Neural progenitor cell (in vitro differentiated cells): ENCODE results near the gene WDR43.

ENCODE experiments used
- CTCF ChIP-seq: fragments of 200-600 bp; sonication (generic); IDR thresholded peaks from 2 replicates; pipeline ENCODE4 v1.5.1; 2017; ENCODE audit warnings: antibody characterized with exemption, mild to moderate bottlenecking
- EZH2 ChIP-seq: fragments of 200-600 bp; sonication (generic); IDR thresholded peaks from 2 replicates; pipeline ENCODE4 v1.6.1; 2017; ENCODE audit warnings: antibody characterized with exemption, mild to moderate bottlenecking, moderate library complexity
- EZH2phosphoT487 ChIP-seq: fragments of 200-600 bp; sonication (generic); IDR thresholded peaks from 2 replicates; pipeline ENCODE4 v1.6.1; 2017; ENCODE audit warnings: antibody characterized with exemption

- TF ChIP-seq CTCF = no peak
- TF ChIP-seq EZH2 = no peak
- TF ChIP-seq EZH2phosphoT487 = no peak
Observed at GRCh38 chr2:28909655-28910353, 15.3 kb downstream of the WDR43 start.
